MM.1S (cell line): ENCODE measurements around the gene PAX4.

Source experiments
- CTCF ChIP-seq: fragments of 300-600 bp; sonication (generic); IDR thresholded peaks from 2 replicates; pipeline ENCODE4 v1.5.1; 2016; ENCODE audit warnings: antibody characterized with exemption, low read length, mixed read lengths
- EZH2phosphoT487 ChIP-seq: fragments of 300-600 bp; sonication (generic); IDR thresholded peaks from 2 replicates; pipeline ENCODE4 v1.6.1; 2018; ENCODE audit warnings: antibody characterized with exemption, low read length

GRCh38 chr7:127648986-127649385 is 31.0 kb upstream of the PAX4 start:
- TF ChIP-seq CTCF = no peak
- TF ChIP-seq EZH2phosphoT487 = no peak
